GM13977 (cell line): ENCODE results near the gene RYR3.

Source experiments
- DNase-seq: peaks from one replicate; pipeline ENCODE4 v3.0.0; 2012; ENCODE audit warnings: low spot score
- in situ Hi-C: fragments of 300-500 bp; cut with MboI; formaldehyde crosslinking; loops from one replicate; pipeline ENCODE4 v1.12.0; 2022; ENCODE audit warnings: low sequenced_read_pairs, low pct_unique_long_range_greater_than_20kb, mixed read lengths, inconsistent platforms; ENCODE audit not compliant: unreplicated experiment
- TF ChIP-seq, protein P1 (sequence below): IDR thresholded peaks from 2 replicates; pipeline ENCODE4 v1.5.1; 2012; ENCODE audit warnings: mild to moderate bottlenecking, control low read depth; ENCODE audit not compliant: insufficient read depth; ENCODE audit errors: extremely low read depth, missing control alignments

The RYR3 gene

DNA sequence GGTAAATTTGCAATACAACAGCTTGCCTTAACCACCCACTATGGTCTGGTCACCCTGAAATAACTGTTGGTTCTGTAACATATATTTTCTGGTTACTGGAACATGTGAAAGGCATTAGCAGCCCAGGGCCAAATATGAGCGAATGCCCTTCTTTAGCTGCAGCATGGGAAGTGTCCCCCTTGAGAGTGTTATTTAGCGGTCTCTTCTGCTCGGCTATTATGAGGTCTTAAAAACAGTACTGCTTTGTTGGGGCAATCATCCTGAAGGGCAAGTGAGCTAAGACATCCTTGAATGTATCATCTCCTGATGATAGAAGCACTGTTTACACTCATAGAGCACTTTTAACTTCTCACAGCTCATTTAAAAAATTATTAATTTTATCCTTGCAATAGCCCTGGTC, 90.2 kb downstream of the RYR3 start:
- TF ChIP-seq, protein P1, sequence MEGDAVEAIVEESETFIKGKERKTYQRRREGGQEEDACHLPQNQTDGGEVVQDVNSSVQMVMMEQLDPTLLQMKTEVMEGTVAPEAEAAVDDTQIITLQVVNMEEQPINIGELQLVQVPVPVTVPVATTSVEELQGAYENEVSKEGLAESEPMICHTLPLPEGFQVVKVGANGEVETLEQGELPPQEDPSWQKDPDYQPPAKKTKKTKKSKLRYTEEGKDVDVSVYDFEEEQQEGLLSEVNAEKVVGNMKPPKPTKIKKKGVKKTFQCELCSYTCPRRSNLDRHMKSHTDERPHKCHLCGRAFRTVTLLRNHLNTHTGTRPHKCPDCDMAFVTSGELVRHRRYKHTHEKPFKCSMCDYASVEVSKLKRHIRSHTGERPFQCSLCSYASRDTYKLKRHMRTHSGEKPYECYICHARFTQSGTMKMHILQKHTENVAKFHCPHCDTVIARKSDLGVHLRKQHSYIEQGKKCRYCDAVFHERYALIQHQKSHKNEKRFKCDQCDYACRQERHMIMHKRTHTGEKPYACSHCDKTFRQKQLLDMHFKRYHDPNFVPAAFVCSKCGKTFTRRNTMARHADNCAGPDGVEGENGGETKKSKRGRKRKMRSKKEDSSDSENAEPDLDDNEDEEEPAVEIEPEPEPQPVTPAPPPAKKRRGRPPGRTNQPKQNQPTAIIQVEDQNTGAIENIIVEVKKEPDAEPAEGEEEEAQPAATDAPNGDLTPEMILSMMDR = no peak
- no peak for DNase-seq
- in situ Hi-C loops = no loop called here

DNA sequence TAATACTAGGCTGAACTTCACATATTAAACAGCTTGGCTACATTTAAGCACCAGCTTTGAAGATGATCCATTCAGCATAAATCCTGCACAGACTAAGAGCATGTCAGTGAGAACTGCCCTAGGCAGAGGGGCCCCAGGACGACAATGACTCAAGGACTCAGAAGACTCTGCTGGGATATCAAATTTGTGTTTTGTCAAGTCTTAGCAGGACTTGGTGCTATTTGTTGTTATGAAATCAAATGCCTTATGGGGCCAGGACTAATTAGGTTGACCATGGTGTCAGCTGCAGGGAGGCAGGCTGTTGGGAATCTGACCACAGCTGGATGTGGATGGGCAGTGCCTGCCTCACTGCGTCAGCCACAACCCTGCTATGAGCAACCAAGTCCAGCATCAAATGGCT, 91.8 kb downstream of the RYR3 start:
- TF ChIP-seq, protein P1 = no peak

DNA sequence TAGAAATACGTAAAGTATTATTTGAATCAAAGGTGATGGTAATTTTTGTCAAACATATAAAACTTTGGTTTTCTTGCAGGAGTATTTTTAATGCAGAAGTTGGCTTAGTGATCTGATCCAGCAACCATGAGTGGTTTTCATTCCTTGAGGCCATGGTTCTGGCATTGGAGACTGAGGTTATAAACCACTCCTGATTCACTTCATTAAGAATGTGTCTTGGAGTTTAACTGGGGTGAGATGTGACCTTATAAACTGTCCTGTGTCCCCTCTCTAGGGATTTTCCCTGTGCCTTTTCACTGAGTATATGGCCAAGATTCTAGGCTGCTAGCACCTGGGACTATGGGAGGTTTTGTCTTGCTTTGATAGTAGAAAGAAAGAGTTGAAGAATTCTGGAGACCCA, 94.3 kb downstream of the RYR3 start:
- TF ChIP-seq, protein P1 = no peak
- no peak for DNase-seq
- in situ Hi-C loops = no loop called here

More for the DNA sequence above, 91.8 kb downstream of the RYR3 start:
- no peak for DNase-seq
- in situ Hi-C loops = no loop called here

DNA sequence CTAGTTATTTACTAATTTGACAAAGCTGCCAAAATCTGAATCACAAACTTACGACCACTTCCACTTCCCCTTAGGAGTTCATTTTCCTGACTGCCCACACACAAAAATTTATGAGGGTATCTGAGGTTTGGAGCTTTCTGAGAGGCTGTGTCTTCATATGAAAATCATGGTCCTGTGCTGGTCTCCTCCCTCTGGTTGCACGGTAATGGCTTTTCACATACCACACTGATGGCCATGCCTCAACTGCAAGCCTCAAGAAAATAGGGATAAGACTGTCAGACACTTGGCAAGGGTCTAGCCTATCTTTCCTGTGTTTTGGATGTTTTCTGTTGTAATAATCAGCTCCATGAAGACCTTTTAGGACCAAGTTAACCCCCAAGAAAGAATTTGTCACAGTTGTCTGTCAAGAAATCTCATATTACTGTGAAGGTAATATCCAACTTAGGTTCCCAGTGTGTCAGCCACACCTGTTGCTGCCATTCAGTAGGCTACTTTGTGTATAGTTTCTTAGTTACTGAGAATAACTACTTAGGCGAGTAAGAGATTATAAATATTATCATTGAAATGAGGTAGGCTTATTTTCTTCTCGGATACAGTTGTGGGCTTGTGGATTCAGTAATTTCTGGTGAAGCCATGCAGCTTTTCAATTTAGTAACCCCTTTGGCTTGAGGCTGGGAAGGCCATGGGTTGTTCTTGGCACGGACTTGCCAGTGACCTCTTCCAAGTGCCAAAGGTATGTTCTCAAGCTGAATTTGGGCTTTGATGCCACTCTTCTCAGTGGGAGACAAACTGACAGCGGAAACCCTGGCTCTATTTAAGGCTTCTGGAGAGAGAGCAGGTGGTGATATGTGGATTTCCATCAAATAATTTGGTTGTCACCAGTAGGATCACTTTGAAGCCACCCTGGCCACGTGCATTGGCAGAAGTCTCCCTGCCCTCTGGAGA, 101.1 kb downstream of the RYR3 start:
- in situ Hi-C loops = no loop called here
- TF ChIP-seq, protein P1 = no peak
- no peak for DNase-seq

DNA sequence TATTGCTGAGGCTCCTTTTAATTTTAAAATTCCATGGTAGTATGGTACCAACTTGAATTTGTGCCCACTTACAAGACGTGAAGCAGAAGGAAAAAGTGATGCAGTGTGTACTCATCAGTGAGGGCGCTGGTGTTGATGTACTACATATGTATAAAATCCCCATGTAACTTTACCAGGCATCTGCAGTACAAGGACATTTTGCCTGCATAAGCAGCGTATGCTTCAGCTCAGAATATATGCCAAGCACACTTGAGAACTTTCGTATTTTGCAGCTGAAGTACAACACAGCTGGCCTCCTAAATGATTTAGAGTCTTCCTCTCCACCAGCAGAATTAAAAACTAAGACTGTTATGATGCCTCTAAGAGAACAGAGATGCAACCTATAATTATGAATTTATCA, 108.9 kb downstream of the RYR3 start:
- DNase-seq = no peak
- TF ChIP-seq, protein P1 = no peak
- in situ Hi-C loops = no loop called here

DNA sequence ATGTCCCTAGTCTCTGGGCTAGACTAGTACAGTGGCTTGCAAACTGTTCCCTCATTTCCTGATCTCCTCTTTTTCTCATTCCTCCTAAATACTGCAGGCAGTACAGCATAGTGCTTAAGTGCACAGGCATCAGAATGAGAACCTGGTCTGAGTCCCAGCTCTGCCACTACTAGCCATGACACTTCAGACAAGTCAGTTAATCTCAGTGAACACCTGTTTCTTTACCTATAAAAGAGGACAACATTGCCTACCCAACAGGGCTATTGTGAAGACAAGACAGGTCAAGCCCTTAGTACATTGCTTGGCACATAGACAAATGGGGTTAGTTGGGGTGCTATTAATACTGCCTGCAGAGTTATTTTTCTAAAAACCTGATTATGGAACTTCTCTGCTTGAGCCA, 113.3 kb downstream of the RYR3 start:
- in situ Hi-C loops = no loop called here
- TF ChIP-seq, protein P1 = no peak
- DNase-seq = no peak
